Endometrium (tissue), 2 donors: ENCODE measurements around the gene FARS2.

Experiments
- FAIRE-seq: peaks from 2 replicates; lab custom pipeline; 2012; peaks lifted over from hg19 to GRCh38; lab: Jason Lieb, UNC
- donor health status: control.
- donor health status: control.

The FARS2 gene

DNA sequence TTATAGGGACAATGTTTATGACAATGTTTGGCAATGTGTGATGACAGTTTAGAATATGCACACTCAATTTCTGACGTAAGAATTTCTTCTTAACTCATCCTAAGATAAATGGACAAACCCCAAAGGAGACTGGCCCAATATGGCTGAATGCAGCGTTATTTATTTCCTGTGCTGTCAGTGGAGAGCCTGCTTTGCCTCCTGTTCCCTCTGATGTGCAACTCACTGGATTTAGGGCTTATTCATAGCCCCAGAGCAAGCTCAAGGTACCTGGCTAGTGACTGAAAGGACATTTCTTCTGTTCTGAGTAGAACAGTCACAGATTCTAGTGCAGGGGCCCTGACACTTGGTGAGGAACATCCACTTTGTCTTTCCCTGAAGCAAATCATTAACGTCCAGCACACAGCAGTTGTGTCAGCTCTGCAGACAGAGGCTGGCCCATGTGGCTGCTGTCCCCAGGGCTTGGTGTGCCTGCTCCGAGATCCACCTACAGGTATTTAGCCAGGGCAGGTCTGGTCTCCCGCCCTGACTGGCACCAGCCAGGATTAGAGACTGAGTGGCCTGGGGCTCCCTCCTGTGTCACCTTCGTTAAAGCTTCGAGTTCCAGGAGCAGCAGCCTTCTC lies 64.8 kb downstream of the FARS2 start:
- no peak for FAIRE-seq

DNA sequence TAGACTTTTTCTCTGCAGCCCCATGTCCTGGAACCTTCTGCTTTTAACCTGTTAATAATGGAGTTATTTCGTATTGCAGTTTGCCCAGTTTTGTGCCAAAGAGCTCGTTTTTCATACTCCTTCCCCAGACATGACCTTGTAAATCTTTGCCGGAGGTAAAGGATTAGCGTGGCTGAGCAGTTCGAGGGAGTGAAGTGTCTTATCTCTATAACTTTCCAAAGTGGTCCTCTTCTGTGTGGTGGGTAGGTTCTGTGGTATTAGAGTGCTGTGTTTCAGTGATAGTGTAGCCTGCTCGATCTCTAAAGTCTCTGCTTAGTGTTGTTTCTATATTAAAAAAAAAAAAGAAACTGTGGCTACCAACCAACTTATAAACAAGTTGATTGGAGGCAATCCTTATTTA lies 67.5 kb downstream of the FARS2 start:
- FAIRE-seq = no peak

DNA sequence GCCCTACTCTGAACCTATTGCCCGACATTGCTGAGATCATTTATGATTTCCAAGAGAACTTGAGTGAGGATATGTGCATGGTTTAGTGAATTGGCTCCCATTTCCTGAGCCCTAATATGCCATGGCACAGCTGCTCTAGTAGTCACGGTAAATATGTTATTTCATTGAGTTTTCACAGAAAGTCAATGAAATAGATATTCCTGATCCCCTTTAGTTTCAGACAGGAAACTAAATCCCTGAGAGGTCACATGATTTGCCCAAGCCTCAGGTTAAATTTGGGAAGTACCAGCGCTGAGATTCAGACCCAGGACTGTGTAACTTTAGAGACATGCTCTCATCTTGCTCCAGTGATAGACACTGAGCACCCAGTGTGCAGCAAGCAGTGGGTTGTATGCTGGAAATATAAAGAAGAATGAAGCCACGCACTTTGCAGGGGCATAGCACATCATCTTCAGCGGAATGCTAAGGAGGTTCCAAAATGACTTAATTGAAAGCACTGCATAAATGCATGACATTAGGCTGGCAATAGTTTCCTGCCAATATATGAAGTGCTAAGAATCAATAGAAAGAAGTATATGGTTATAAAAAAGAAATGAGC lies 70.6 kb downstream of the FARS2 start:
- FAIRE-seq = no peak

- no peak for FAIRE-seq
Measured at GRCh38 chr6:5333658-5334057, 72.3 kb downstream of the FARS2 start.

GRCh38 chr6:5334341-5334740 lies 73.0 kb downstream of the FARS2 start:
- no peak for FAIRE-seq

- no peak for FAIRE-seq
Measured at GRCh38 chr6:5335020-5335419, 73.7 kb downstream of the FARS2 start.

GRCh38 chr6:5337573-5337972 lies 76.3 kb downstream of the FARS2 start:
- FAIRE-seq = no peak

DNA sequence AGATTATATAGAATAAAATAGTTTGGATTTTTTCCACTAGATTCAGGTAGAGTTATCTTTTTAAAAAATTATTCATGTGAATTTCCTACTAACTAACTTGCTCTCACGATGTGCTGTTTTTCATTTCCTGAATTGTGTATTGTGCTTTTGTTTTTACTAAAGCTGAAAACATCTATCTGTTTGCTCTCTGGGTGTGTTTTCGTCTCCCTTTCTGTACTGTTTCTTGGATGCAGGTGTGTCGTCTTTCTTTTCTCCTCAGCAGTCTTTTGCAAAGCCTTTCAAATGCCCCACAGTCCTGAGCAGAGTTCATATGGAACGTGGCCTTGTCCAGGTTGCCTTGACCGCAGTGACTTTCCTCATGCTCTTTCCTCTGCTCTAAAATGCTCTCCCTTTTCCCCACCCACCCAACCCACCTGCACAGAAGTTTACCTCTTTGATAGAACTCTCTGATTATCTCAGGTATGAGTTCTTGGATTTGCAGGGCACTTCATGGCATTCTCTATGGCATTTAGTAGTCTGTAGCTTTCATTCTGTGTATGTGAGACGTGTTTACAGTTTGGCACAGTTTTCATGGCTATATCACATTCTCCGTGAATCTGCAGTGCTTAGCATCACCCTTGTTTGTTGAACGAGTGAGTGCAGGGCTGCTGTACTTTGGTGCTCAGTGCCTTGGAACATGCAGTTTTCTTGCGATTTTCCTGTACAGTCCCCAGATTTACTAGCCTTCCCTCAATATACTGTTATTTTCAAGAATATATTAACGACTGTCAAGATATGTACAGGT lies 77.1 kb downstream of the FARS2 start:
- FAIRE-seq = no peak

DNA sequence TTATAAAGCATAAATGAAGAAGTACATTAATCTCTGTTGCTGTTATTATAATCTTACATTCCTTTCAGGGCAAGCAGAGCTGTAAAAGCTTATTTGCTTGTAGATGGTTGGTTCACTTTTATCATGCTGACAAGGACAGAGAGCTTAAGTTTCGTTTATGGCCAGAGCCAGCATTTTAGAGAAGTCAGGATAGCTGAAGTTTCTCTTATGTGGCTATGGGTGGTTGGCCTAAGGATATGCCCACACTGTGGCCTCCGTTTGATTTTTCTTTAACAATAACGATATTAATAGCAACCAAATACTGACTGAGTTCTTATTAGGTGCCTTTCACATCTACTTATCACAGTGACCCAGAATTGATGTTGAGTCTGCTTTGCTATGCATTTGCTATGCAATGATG lies 78.5 kb downstream of the FARS2 start:
- FAIRE-seq = no peak

GRCh38 chr6:5341845-5342244 lies 80.5 kb downstream of the FARS2 start:
- FAIRE-seq = no peak

- no peak for FAIRE-seq
Measured at GRCh38 chr6:5343998-5344397, 82.7 kb downstream of the FARS2 start.

DNA sequence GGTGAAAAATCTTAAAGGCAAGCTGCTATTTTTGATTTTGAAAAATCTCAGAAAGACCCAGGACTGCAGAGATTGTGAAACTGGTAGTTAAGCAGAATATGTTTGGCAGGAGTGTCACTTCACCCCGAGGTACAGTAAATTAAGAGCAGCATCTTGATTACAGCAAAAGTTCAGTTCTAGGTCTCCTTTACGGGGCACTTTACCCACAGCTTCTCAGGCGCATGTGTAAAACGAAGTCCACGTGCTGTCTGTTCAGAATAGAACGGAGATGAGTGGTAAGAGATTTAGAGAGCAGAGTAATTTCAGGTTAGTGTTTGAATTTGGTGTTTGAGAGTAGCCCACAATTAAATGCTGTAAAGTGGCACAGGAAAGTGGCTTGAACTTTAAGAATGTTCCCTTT lies 84.0 kb downstream of the FARS2 start:
- no peak for FAIRE-seq

GRCh38 chr6:5351552-5352210 lies 90.4 kb downstream of the FARS2 start:
- no peak for FAIRE-seq

DNA sequence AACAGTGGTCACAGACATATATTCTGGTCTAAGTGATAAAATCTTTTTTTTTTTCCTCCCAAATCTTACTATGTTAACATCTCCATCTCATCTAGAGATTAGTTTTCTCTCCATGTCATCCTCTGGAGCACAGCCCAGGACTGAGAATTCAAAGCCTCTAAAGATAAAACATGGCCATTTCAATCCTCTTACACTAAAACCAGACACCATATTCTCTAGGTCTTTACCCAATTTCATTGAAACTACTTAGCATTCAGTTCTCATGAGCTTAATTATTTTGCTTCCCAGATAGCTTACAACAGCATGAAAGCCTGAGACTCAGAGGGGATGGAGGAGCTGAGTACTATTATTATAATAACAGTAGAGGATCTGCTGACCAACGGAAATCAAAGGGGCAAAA lies 92.7 kb downstream of the FARS2 start:
- no peak for FAIRE-seq

DNA sequence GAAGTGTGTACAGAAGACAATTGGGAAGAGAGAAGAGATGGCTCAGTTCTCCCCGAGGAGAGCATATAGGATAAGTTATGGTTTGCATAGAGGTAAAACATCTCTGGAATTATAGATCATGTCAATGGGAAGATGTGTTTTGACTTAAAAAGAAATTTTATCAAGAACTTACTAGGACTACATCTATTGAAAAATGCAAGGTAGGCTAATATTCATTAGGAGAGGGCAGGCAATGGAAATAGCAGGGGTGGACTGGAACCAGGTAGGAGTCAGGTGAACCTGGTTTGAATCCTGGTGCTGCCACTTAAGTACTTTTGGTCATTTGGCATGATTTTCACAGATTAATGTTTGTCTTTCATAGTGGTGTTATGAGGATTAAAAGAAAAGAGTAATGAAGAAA lies 96.2 kb downstream of the FARS2 start:
- no peak for FAIRE-seq

GRCh38 chr6:5359417-5359816 lies 98.1 kb downstream of the FARS2 start:
- no peak for FAIRE-seq

GRCh38 chr6:5361396-5361795 lies 100.1 kb downstream of the FARS2 start:
- no peak for FAIRE-seq

DNA sequence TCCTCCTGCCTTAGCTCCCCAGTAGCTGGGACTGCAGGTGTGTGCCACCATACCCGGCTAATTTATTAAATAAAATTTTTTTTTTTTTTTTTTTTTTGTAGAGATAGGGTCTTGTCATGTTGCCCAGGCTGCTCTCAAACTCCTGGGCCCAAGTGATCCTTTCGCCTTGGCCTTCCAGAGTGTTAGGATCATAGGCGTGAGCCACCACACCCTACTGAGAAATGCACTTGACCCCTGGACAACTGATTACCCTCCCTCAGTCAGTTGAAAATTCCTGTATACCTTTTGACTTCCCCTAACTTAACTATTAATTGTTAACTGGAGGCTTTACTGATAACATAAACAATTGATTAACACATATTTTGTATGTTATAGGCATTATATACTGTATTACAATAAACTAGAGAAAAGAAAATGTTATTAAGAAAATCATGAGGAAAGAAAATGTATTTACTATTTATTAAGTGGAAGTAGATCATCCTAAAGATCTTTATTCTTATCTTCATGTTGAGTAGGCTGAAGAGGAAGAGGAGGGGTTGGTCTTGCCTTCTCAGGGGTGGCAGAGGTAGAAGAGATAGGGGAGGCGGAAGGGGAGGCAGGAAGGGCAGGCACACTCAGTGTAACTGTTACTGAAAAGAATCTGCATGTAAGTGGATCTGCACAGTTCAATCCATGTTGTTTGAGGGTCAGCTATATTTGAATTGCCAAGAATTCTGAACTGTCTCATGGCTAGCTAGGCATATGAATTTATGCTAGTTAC lies 104.3 kb downstream of the FARS2 start:
- no peak for FAIRE-seq

DNA sequence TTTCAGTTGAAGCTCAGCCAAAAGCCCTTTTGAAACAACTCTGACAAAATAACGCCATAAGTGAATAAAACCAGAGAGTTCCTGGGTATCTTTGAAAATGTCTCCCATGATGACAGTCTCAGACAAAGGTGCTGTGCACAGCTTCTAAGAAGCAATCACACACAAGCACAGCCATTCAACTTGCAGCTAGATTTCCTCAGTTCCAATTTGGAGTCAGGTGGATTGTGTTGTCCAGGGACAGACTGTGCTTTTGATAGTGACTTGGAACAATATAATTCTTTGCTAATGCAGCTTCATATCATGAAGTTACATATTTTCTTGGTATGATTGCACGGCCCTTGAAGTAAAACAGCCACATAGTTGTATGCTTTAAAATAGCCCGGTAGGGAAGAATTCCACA lies 105.6 kb downstream of the FARS2 start:
- FAIRE-seq = no peak

DNA sequence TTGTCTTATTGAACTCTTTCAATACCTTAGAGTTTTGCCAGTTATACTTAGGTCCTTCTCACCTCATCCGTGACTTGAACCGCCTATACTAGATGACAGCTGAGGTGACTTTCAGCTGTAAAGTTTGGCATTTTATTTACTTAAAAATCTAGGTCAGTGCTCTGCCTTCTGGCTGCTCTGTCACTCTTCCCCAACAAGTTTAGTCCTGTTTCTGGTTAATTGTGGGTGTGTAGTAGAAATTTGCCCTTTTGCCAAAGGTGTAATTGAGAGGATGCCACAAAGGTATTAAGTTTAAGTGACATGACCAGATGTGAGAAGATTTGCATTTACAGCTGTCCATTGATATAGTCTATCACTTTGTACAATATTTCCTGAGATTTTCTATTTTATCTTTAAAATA lies 106.2 kb downstream of the FARS2 start:
- FAIRE-seq = no peak

GRCh38 chr6:5373430-5373829 lies 112.1 kb downstream of the FARS2 start:
- no peak for FAIRE-seq

GRCh38 chr6:5378331-5378730 lies 117.0 kb downstream of the FARS2 start:
- no peak for FAIRE-seq
